ENCODE measurements around the gene LYPD5.
A peak's percentile ranks its signal among the peaks of the same experiment; 100 is the strongest.

The LYPD5 gene

DNA sequence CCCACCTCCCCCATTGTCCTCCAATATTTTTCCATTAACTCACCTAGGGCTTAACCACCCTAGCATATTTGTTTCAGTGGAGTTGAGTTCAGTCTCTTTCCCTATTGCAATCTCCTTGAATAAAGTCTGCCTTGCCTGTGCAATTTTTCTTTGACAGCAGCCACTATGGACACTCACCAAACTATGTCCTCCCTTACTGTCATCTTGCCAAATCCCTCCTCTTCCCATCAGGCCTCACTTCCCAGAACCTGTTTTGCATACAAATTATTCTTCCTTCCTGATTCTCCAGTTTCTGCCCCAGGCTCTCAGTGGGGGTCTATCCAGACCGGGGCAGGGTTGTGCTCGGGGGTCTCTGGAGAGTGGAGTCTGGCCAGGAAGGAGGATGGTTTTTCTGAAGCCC is 2.2 kb upstream of the LYPD5 start:
- no peak for DNase-seq

DNA sequence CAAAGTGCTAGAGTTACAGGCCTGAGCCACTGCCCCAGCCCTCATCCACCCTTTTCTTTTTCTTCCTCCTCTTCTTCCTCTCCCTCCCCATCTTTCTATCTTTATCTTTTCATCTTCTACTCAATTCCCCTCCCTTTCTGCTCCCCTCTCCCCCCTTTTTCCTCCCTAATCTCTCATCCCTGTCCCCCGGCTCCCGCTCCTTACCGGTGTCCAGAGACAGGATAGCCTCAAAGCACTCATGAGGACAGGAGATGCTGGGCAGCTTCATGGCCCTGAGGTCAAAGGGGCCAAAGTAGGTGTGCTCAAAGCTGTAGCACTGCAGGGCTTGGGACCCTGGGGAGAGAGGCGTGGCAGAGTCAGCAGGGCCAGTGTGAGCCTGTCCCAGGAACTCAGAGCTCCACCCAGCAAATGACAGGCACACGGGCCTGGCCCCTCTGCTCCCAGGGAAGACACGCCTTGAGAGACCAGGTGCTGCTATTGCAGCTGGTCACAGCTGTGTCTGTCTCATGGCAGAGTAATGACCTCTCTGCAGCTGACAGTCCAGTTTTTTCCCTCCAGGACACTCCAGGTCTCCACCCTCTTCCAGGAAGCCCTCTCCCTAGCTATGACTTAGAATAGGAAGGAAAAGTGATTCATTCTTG is 2.6 kb downstream of the LYPD5 start:
- no peak for DNase-seq

DNA sequence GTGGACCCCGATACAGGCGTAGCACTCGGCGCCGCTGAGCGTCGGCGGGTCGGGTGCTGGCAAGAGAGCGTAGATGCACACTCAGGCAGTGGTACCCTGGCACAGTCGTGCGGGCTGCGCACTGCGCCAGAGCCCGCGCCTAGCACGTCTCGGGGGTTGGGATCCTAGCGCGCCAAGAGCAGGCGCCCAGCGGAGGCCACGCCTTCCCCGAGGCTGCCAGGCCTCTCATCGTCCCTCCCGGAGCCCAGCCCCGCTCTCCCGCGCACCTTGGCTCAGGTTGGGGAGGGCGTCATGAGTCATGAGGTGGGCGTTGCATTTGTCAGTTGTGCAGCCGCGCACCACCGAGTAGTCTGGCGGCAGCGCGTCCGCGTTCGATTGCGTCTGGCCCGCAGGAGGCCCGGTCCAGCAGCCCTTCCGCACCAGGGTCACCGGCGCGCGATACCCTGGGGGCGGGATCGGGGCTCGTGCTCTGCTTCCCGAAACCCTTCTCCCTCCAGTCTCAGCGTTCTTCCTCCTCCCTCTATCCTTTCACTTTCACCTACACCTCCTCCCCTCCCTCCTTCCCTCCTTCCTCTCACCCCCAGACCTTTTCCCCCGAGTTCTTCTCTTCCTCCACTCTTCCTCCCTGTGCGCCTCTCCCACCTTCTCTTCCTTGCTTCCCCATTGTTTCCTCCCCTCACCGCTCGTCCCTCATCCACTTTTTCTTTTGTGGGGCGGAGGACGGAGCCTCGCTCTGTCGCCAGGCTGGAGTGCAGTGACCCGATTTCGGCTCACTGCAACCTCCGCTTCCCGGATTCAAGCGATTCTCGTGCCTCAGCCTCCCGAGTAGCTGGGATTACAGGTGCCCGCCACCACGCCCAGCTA is 3.5 kb downstream of the LYPD5 start:
- peak; percentile 30 for DNase-seq

DNA sequence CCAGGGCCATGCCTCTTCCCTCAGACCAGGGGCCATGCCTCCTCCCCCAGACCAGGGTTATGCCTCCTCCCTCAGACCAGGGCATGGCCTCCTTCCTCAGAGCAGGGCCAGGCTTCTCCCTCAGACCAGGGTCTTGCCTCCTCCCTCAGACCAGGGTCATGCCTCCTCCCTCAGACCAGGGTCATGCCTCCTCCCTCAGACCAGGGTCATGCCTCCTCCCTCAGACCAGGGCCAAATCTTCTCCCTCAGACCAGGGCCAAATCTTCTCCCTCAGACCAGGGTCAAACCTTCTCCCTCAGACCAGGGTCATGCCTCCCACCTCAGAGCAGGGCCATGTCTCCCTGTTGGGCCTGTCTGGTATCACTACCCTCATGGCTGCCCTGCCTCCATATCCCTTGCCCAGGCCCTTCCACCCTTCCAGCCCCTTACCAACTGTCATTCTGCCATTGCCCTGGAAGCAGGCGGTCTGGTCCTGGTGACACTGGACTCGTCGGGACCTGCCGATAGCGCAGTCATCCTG is 4.2 kb downstream of the LYPD5 start:
- no peak for DNase-seq

DNA sequence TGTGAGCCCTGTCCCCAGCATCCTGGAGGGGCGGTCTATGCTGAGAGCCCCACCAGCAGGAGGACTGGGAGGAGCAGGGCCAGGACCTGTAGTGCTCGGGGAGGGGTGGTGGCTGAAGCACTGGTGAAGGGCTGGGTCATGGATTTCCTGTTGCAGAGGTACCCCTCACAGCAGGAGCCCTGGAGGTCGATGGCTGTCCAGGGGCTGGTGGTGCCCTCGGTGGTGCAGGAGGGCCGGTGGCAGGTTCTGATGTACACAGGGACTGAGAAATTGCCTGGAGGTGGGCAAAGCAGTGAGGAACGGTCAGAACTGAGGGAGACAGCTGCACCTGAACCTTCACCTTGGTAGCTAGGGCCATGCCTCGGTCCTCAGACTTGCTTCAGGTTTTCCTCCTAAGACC is 4.7 kb downstream of the LYPD5 start:
- no peak for DNase-seq

DNA sequence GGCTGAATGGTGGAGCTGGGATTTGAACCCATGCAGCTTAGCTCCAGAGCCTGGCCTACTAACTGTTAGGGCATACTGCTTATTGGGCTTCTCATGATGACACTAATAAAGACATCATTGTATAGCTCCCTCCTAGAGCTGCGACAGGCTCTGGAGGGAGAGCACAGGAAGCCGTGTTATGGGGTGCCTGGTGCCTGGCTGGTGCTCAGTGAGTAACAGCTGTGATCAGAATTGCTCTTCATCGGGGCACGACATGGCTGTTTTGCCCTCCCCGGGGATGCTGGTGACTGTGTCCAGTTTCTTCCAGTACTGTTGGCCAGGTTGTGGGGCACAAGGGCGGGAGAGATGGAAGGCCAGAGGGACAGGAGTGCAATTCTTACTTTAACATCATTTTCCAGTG is 5.1 kb downstream of the LYPD5 start:
- DNase-seq = no peak

DNA sequence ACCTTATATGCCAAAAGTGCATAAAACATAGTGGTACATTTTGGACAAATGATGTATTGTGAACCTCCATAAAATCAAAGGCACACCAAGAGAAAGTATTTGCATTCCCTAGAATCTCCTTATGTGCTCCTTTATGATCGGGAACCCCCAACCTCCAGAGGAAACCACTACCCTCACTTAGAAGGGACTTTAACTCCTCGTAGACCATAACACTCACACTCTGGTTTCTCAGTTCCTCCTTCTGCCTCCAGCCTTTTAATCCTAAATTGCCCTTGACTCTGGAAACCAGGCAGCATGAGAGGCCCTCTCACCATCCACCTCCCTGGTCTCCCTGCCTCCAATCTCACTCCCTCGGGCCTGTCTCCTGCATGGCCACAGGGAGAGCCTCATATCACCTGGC is 11.7 kb downstream of the LYPD5 start:
- no peak for DNase-seq

DNA sequence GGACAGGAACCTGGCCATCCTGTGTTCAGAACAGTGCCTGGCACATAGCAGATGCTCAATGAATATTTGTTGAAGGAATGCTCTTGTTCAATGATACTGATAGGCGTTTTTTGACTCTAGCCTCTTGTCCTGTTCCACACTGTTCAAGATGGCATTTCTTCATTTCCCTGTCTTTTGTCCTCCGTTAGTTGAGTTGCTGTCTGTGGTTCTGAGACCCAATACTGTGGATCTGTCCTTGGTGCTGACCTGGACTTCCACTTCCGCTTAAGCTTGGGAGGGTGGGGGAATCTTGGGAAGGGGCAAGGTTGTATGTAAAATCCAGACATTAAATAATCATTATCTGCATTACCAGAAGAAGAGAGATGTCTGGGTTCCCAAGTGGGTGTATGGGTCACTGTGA is 13.2 kb downstream of the LYPD5 start:
- peak; percentile 43 for DNase-seq

DNA sequence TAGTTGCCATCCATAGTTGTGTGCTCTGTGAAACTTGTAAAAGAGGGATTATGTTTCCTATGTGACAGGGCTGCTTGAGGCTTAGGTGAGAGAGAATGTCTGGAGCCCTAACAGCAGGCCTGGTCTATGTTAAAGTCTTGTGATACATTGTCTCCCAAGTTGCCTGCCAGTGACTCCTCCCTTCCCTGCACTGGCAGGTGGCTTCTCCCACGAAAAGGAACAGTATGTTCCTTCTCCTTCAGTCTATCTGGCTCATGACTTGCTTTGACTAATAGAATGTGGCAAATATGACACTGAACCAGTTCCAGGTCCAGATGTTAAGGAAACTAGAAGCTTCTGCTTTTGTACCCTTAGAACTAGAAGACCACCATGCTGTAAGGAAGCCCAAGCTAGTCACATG is 15.6 kb downstream of the LYPD5 start:
- no peak for DNase-seq

DNA sequence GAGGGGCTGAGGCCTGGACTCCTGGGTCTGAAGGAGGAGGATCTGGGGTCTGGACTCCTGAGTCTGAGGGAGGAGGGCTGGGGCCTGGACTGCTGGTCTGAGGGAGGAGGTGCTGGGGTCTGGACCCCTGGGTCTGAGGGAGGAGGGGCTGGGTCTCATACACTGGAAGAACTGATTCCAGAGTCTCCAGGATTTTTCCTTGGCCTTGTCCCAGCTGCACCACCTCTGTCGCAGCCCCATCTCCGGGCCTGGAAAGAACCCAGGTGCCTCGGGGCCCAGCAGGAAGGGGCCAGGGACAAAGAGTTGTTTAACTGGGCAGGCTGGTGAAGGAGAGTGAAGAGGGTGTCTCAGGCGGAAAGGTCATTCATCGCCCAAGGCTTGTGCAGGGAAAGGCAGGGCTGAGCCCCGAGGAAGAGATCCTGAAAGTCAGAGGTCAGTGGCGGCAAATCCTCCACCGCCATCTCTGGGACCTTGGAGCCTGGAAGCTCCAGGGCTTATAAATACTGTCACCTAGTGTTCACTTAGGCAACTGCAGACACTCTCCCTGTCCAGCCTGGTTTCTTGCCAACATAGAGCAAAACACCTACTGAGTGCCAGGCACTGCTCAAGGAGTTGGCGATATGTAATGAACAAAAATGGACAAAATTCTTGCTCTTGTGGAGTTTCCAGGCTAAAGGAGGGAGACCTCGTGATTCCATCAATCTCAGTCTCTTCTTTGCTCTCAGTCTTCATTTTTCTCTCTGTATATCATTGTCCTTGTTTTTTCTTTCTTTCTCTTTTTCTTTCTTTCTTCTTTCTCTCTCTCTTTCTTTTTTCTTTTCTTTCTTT is 17.1 kb downstream of the LYPD5 start:
- DNase-seq = peak; percentile 85

DNA sequence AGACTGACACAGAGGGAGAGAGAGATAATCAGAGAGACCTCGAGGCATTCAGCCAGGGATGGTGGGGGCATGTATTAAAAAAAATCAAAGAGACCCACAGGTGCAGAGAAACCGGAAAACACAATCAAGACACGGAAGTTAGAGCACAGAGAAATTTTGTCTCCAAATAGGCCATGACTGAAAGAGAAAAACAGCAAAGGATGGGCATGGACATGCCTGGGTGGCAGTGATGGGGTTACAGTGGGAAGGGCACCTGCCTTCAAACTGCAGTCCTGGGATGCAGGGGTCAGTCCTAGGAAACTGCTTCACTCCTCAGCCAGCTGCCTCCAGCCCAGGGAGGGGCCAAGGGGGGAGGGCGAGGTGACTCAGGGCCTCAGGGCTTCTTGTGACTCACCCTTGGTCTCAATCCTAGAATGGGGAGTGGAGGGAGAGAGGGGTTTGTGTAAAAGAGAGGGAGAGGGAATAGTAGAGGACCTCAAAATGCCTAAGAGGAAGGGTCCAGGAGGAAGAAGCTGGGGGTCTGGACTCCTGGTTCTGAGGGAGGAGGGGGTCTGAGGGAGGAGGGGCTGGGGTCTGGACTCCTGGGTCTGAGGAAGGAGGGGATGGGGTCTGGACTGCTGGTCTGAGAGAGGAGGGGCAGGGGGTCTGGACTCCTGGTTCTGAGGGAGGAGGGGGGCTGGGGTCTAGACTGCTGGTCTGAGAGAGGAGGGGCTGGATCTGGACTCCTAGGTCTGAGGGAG is 17.8 kb downstream of the LYPD5 start:
- DNase-seq = no peak

DNA sequence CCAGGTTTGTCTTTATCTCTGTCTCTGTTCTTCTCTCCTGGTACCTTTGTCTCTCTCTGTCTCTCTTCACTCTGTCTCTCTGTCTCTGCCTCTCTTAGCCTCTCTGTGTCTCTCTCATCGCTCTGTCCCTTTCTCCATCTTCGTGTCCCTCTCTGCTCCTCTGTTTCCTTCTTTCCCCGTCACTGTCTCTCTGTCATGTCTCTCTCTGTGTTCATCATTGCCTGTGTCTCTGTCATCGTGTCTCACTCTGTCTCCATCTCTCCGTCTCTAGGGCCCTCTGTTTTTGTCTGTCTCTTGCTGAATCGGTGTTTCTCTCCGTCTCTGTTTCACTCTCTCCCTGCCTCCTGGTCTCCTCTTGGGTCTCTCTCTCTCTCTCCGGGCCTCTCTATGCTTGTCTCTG is 18.6 kb downstream of the LYPD5 start:
- DNase-seq = no peak

DNA sequence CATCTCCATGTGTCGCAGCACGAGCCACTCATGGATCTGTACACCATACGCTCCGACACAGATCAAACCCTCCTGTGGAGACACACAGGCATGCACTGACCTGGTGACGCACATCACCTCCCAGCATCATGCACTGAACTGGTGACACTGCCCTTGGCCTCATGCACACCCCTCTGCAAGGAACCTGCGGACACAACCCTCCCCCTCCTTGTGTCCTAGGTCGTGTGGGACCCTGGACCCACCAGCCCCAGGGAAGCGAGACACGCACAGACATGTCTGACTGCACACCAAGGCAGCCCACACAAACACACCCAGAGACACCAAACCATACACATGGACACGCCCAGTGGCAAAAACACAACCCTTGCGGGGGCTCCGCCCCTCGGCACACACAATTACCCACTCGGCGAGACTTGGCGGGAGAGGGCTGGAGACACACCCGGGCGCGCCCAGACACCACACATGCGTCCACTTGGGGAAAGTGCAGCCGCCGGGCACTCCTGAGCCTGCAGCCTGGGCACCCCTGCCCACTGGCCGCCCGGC is 19.5 kb downstream of the LYPD5 start:
- no peak for DNase-seq

DNA sequence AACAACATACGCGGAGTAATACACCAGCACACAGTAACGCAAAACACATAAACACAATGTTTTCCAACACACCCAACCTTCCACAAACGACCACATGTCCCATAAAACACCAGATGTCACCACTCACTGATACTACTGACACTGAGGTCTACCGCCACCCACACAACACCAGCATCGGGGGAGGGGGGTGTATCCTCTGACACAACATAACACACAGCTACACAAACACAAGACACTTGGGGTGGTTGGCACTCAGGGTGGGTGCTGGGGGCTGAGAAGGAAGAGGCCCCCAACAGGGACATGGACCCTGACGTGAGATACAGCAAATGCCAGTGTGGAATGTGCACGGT is 20.0 kb downstream of the LYPD5 start:
- no peak for DNase-seq

DNA sequence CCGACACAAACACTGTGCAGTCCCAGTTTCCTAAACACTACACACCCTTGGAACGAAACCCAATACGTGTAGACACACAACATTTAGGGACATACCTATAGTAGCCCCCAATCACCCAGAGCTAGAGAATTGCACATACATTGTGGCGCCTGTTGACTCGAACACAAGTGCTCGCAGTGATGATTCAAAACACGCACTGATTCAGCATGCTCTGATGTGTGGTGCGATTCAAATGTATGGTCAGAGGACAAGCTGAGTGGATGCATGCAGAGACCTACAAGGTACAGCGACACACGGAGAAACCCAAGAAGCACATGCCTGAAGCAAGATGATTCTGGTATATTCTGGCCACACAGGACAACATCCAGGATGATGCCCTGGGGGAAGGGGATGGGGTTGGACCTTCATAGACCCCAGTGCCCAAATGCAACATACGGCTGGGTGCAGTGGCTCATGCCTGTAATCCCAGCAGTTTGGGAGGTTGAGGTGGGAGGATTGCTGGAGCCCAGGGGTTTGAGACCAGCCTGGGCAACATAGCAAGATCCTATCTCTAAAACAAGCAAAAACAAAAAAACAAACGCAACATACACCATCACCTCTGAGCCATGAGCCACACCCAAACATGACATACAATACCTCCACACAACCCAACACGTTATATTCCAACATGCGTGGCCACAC is 20.5 kb downstream of the LYPD5 start:
- DNase-seq = no peak

DNA sequence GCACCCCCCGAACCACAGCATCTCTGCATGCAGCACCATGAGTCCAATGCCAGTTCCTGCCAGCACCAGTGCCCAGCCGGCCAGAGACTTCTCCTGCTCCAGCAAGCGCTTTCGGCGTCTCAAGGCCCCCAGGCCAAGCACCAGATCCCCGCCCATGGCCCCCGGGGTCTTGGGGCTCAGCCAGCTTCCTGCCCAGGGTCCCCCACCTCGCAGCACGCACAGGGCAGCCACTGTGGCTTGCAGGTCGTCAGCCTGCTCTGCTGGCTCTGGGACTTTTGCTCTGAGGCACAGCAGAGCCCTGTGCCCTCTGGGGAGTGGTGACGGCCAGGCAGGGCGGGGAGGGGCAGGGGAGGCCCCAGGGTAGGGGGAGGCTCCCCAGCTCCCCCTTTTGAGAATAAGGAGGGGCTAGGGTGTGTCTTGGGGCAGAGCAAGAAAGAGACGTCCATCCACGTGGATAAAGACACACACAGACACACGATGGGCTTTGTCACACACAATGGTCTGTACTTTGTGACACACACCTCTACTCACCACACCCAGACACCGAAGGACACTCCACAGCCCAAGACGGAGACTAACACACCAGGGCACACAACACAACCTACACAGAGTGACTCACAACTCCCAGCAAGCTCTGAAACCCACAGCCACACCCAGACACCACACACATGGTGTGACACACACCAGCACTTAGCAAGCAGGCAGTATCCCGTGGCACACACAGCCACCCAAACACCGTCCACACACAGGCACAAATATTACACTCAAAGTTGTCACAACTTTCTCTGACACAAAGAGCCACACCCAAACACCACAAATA is 21.3 kb downstream of the LYPD5 start, which contains the start of gene KCNN4:
TSS of gene KCNN4 (minus strand) at position 268 of the 820 bp plus-strand sequence. CDS start at position 156, 112 bp downstream.
- no peak for DNase-seq

DNA sequence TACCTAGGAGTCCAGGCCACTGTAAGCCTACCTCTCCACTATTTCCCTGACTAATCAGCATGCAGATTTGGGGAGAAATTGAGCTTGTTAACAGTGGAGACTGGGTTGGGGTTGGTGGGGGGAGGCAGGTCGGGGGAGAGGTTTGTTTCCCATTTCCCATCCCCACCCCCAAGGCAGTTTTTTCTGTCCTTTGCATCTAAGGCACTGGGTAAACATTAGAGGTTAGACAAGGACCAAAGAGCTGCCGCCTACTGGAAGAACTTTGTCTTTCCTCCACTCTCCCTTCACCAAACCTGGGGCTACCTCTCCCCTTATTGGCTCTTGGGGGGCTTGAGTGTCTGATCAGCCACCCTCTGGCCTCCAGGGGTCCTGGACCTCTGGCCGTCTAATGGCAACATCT is 22.4 kb downstream of the LYPD5 start:
- DNase-seq = no peak

DNA sequence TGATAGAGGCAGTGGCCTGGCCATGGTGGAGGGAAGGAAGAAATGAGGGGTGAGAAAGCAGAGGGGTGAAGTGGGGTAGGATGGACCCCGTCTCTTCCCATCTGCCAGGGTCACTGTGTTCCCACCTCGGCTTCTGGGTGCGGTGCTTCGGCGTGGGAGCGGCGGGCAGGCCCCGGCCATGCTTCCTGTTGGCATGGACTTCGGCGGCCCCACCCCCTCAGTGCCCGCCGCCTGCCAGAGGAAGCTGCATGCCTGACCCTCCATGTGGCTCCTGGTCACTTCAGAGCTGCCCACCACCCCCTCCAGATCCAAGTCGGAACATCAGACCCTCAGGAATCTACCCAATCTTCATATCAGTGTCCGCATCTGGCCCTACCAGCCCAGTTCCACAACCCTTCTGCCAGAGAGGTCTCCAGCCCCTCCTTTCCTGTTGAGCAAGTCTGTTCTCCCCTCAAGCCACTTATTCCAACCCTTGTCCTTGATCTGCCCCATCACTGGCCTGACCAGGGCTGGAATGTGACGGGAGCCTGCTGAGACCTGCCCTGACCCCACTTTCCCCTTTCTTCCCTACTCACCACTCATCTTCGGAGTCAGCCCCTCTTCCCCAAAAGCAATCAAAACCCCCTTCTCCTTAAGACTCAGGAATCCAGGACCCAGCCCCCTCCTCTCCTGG is 23.0 kb downstream of the LYPD5 start:
- DNase-seq = peak; percentile 40

DNA sequence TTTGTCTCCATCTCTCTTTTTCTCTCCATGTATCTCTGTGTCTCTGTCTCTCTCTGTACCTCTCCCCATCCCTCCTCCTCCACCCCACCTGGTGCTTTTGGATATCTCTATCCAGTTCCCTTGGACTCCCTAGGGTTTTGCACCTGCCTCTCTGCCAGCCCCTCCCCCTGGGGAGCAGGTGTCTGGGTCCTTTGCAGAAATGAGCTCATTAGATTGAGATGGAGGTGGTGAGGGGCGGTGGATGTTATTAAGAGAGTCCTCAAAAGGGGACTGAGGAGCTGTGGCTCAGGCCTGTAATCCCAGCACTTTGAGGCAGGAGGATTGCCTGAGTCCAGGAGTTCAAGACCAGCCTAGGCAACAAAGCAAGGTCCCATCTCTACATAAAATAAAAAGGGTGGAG is 23.6 kb downstream of the LYPD5 start:
- no peak for DNase-seq

DNA sequence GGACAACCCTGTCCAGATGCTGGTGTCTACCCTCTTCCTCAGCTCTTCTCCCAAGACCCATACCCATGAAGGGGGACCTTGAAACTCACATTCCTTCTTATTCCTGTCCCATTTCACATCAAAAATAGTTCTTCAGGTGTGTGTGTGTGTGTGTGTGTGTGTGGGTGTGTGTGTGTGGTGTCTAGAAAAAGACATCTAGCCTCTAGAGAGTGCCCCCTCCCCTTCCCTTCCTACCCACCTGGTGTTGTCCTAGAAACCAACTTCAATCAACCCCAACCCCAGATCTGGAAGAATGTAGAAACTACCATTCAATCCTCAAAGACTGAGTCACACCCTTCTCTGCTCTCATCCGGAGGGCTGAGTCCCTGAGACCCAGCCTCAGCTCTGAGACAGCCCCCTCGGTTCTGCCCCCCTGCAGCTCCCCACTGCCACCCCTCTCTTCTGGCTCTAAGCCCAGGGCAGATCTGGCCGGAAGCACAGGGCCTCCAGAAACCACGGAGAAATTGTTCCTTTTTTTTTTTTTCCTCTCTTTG is 25.0 kb downstream of the LYPD5 start:
- DNase-seq = peak; percentile 32

Measured in eye (tissue), 1 donor.